Trophoblast cell (in vitro differentiated cells and primary cell): Measurements from ENCODE around the gene DCTPP1.

ENCODE experiments used
- DNase-seq, 2 donors: peaks; one replicate each; pipeline ENCODE4 v3.0.0-alpha.2; 2016
- H2AFZ ChIP-seq: 2 replicates; pipeline ENCODE4 v1.6.1; 2013; ENCODE audit warnings: low read length, moderate library complexity, mild to moderate bottlenecking; ENCODE audit not compliant: insufficient read depth, poor library complexity
- H2AK5ac ChIP-seq: 2 replicates; pipeline ENCODE4 v1.6.1; 2013; ENCODE audit warnings: mild to moderate bottlenecking, low read length
- H2BK120ac ChIP-seq: 2 replicates; pipeline ENCODE4 v1.6.1; 2013; ENCODE audit warnings: low read length, mild to moderate bottlenecking, moderate library complexity; ENCODE audit not compliant: insufficient read depth, poor library complexity
- H2BK12ac ChIP-seq: 2 replicates; pipeline ENCODE4 v1.6.1; 2013; ENCODE audit warnings: mild to moderate bottlenecking, low read length, moderate library complexity
- H2BK5ac ChIP-seq: 2 replicates; pipeline ENCODE4 v1.6.1; 2013; ENCODE audit warnings: low read length, low read depth, moderate library complexity, mild to moderate bottlenecking; ENCODE audit not compliant: poor library complexity
- H3K14ac ChIP-seq: 2 replicates; pipeline ENCODE4 v1.6.1; 2013; ENCODE audit warnings: mild to moderate bottlenecking, low read length
- H3K18ac ChIP-seq: 2 replicates; pipeline ENCODE4 v1.6.1; 2013; ENCODE audit warnings: mild to moderate bottlenecking, low read length
- H3K23ac ChIP-seq: 2 replicates; pipeline ENCODE4 v1.6.1; 2013; ENCODE audit warnings: low read length
- H3K27ac ChIP-seq: 2 replicates; pipeline ENCODE4 v1.5.1; 2013; ENCODE audit warnings: low read depth, mild to moderate bottlenecking, inconsistent platforms, low read length, moderate library complexity
- H3K27me3 ChIP-seq: 2 replicates; pipeline ENCODE4 v1.6.1; 2013; ENCODE audit warnings: inconsistent platforms, mild to moderate bottlenecking, low read length, moderate library complexity; ENCODE audit not compliant: insufficient read depth
- H3K36me3 ChIP-seq, 2 experiments: 1 replicate in 1 of 2; 2 replicates in 1 of 2; pipeline ENCODE4 v1.6.1; 2013; ENCODE audit warnings: low read length in 2 of 2, mild to moderate bottlenecking in 2 of 2, moderate library complexity in 1 of 2; ENCODE audit not compliant: insufficient read depth in 2 of 2, control insufficient read depth in 1 of 2
- H3K4ac ChIP-seq: 2 replicates; pipeline ENCODE4 v1.6.1; 2013; ENCODE audit warnings: low read depth, mild to moderate bottlenecking, low read length, moderate library complexity
- H3K4me1 ChIP-seq, 2 experiments: 1 replicate in 1 of 2; 2 replicates in 1 of 2; pipeline ENCODE4 v1.6.1; 2013; ENCODE audit warnings: low read length in 2 of 2, mild to moderate bottlenecking in 2 of 2, moderate library complexity in 1 of 2; ENCODE audit not compliant: insufficient read depth in 2 of 2, control insufficient read depth in 1 of 2
- H3K4me2 ChIP-seq: 2 replicates; pipeline ENCODE4 v1.6.1; 2013; ENCODE audit warnings: inconsistent platforms, mild to moderate bottlenecking, low read length, moderate library complexity
- H3K4me3 ChIP-seq: 2 replicates; pipeline ENCODE4 v1.5.1; 2013; ENCODE audit warnings: mild to moderate bottlenecking, low read depth, low read length, inconsistent platforms
- H3K79me1 ChIP-seq: one replicate; pipeline ENCODE4 v1.6.1; 2013; ENCODE audit warnings: low read length
- H3K79me2 ChIP-seq: 2 replicates; pipeline ENCODE4 v1.6.1; 2013; ENCODE audit warnings: low read length, mild to moderate bottlenecking; ENCODE audit not compliant: control insufficient read depth, insufficient read depth, poor library complexity
- H3K9ac ChIP-seq: 2 replicates; pipeline ENCODE4 v1.6.1; 2013; ENCODE audit warnings: mild to moderate bottlenecking, low read length
- H3K9me3 ChIP-seq: 2 replicates; pipeline ENCODE4 v1.6.1; 2013; ENCODE audit warnings: low read depth, mild to moderate bottlenecking, control low read depth, inconsistent platforms, low read length; ENCODE audit not compliant: insufficient read depth
- H4K12ac ChIP-seq: 2 replicates; pipeline ENCODE4 v1.6.1; 2013; ENCODE audit warnings: low read depth, mild to moderate bottlenecking, low read length, moderate library complexity
- H4K8ac ChIP-seq: 2 replicates; pipeline ENCODE4 v1.6.1; 2013; ENCODE audit warnings: low read depth, mild to moderate bottlenecking, low read length, moderate library complexity
- H4K91ac ChIP-seq: one replicate; pipeline ENCODE4 v1.6.1; 2013; ENCODE audit warnings: low read depth, mild to moderate bottlenecking, low read length, moderate library complexity
- WGBS: extraction: QIAGEN DNeasy Blood & Tissue Kit; methylation state at CpG from one replicate; pipeline ENCODE4 v1.1.7; 2013; ENCODE audit warnings: missing lambda C conversion rate; ENCODE audit not compliant: insufficient read length, insufficient coverage; ENCODE audit errors: extremely low coverage; 5-methylcytosine and 5-hydroxymethylcytosine counted together

The DCTPP1 gene

DNA sequence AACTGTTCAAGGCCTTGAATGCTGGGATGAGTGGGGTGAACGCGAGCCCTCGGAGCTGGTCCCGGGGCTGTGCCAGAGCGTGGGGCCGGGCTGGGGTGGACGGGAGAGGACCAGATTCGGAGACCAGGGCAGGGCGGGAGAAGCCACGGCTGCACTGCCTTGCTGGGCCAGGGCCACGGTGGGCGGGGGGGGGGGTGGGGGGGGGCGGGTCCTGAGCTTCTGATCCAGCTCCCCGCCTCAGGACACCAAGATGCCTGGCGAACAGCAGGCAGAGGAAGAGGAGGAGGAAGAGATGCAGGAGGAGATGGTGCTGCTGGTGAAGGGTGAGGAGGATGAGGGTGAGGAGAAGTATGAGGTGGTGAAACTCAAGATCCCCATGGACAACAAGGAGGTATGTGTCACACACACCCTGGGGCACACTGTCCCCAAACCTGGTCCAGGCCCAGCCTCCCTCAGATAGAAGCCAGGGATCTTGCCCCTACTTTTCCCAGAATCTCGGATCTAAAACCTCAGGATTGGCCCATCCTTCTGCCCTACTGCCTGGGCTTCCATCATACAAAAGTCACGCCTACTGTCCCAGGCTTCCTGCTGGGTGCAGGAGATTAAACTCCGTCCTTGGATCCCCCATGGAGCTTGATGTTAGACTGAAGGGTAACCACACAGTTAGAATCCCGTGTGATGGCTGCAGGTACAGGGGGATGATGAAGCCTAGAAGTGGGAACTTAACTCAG lies 21.9 kb downstream of the DCTPP1 start:
- Histone ChIP-seq H3K79me1 (peaks cover 3% of the 10 kb centered on the region), H2AK5ac (peak overlapping the region; percentile 27), H3K4me2 (peak overlapping the region; percentile 65), H3K18ac (peak overlapping the region; percentile 67), H4K91ac (peak overlapping the region; percentile 74), H3K23ac (no peak overlapping the region), H3K9me3 (no peaks in the 10 kb centered on the region), H2AFZ (peak overlapping the region; percentile 38), H4K12ac (peak overlapping the region; percentile 71), H3K14ac (peak overlapping the region; percentile 69), H3K4me1 (peaks cover 5 to 8% of the 10 kb centered on the region in 2 experiments), H3K4ac (peak overlapping the region; percentile 66), H3K27ac (peak overlapping the region; percentile 24), H3K79me2 (peaks cover 3% of the 10 kb centered on the region), H2BK12ac (no peak overlapping the region), H3K9ac (peak overlapping the region; percentile 70), H3K4me3 (peak overlapping the region; percentile 81), H2BK120ac (peak overlapping the region; percentile 65), H3K36me3 (peaks cover 2 to 8% of the 10 kb centered on the region in 2 experiments), H3K27me3 (no peaks in the 10 kb centered on the region), H4K8ac (peak overlapping the region; percentile 78), H2BK5ac (peak overlapping the region; percentile 59)
- no CpG with 5 or more reads among the region's 19 CpGs for WGBS
- DNase-seq, result no peak

DNA sequence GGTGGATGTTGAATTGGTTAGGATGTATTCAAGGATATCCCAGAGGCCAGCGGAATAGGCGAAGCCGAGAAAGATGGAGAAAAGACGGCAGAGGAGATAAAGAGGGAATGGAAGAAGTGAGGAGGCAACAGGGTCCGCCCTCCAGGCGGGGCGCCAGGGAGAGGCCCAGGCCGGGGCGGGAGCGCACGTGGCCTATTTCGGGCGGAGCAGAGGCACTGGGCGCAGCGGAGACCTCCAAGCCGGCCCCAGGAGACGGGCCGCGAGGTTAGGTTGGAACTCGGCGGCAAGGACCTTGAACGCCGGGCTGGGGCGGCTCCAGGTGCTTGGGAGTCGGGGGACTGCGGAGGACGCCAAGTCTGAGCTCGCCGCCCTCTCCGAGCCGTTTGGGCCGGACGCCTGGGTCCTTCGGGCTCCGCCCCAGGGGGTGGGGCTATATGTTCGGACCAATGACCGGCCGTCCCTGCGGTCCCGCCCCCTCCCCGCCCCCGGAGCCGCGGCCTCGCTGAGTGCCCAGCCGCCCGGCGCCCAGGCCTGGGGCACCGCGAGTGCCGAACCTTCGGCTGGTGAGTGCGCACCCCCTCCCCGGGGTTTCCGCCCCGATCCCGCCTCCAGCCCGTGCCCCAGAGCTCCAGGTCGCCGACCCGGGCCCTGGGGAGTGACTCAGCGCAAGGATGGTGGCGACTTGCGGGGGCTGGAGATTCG lies 22.6 kb downstream of the DCTPP1 start, which contains the start of gene ZNF771:
TSS of gene ZNF771 (plus strand) at position 505 of the 702 bp plus-strand sequence. CDS start 448 bp downstream, outside the sequence.
- WGBS, result no CpG with 5 or more reads among the region's 65 CpGs
- H3K79me2 ChIP-seq, result peaks cover 3% of the 10 kb centered on the region
- H3K18ac ChIP-seq, result peak within 1 kb of the TSS; percentile 67
- H4K12ac ChIP-seq, result peak within 1 kb of the TSS; percentile 71
- peak within 1 kb of the TSS; percentile 27 for H2AK5ac ChIP-seq
- H3K4me3 ChIP-seq, result peak within 1 kb of the TSS; percentile 81
- H3K4ac ChIP-seq, result peak within 1 kb of the TSS; percentile 66
- no peaks in the 10 kb centered on the region for H3K27me3 ChIP-seq
- peak within 1 kb of the TSS; percentile 24 for H3K27ac ChIP-seq
- peaks cover 5 to 8% of the 10 kb centered on the region in 2 experiments for H3K4me1 ChIP-seq
- peak within 1 kb of the TSS; percentile 65 for H3K4me2 ChIP-seq
- H3K14ac ChIP-seq, result peak within 1 kb of the TSS; percentile 69
- peak within 1 kb of the TSS; percentile 70 for H3K9ac ChIP-seq
- no peaks in the 10 kb centered on the region for H3K9me3 ChIP-seq
- peak within 1 kb of the TSS; percentile 59 for H2BK5ac ChIP-seq
- H3K79me1 ChIP-seq, result peaks cover 3% of the 10 kb centered on the region
- peak within 1 kb of the TSS; percentile 65 for H2BK120ac ChIP-seq
- H2BK12ac ChIP-seq, result no peak within 1 kb of the TSS
- peaks cover 2 to 7% of the 10 kb centered on the region in 2 experiments for H3K36me3 ChIP-seq
- H3K23ac ChIP-seq, result no peak within 1 kb of the TSS
- peak; percentile 73 to 84 for DNase-seq
- H2AFZ ChIP-seq, result peak within 1 kb of the TSS; percentile 75
- H4K8ac ChIP-seq, result peak within 1 kb of the TSS; percentile 78
- peak within 1 kb of the TSS; percentile 74 for H4K91ac ChIP-seq

DNA sequence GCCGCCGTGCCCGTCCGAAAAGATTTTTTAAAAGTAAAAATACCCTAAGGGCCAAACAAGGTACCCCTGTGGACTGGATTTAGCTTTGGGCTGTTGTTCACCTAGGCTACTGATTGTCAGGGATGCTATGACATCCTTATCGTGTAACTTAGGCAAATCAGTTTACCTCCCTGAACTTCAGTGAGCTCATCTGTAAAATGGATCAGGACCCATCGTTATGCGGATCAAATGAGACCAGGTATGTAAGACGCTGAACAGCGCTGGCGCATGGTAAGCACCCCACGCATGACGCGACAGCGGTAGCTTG lies 23.1 kb downstream of the DCTPP1 start:
- Histone ChIP-seq H2BK120ac (no peak overlapping the region), H3K4me3 (peak overlapping the region; percentile 55), H4K91ac (no peak overlapping the region), H3K4me2 (peak overlapping the region; percentile 65), H4K8ac (no peak overlapping the region), H3K9me3 (no peaks in the 10 kb centered on the region), H3K36me3 (peaks cover 2 to 5% of the 10 kb centered on the region in 2 experiments), H2AK5ac (no peak overlapping the region), H3K79me1 (peaks cover 3% of the 10 kb centered on the region), H3K4me1 (peaks cover 5 to 8% of the 10 kb centered on the region in 2 experiments), H2BK5ac (no peak overlapping the region), H3K79me2 (peaks cover 3% of the 10 kb centered on the region), H3K14ac (no peak overlapping the region), H3K18ac (no peak overlapping the region), H3K4ac (no peak overlapping the region), H3K27me3 (no peaks in the 10 kb centered on the region), H3K9ac (no peak overlapping the region), H2AFZ (peak overlapping the region; percentile 75), H3K27ac (no peak overlapping the region), H2BK12ac (no peak overlapping the region), H4K12ac (peak overlapping the region; percentile 2), H3K23ac (no peak overlapping the region)
- no peak for DNase-seq
- WGBS, result no CpG with 5 or more reads among the region's 14 CpGs

DNA sequence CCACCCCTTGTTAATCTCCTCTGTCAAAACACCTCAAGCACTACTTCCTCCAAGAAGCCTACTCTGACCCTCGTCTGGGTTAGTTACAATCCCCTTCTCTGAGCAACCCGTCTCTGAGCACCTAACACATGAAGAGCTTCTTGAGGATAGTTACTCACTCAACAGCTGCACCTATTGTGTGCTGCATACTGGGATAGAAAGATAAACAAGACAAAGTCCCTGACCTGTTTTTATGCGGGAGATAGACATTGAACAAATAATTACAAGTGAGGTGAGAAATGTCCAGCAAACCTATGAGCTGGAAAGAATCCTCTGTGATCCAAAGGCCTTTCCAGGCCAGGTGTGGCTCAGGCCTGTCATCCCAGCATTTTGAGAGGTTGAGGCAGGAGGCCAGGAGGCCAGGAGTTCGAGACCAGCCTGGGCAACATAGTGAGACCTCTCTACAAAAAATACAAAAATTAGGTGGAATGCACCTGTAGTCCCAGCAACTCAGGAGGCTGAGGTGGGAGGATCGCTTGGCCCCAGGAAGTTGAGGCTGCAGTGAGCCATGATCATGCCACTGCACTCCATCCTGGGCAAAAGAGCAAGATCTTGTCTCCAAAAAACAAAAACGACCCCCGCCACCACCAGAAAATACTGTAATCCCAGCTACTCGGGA lies 27.9 kb downstream of the DCTPP1 start:
- Histone ChIP-seq H3K79me1 (peaks cover 17% of the 10 kb centered on the region), H3K27ac (no peak overlapping the region), H3K27me3 (no peaks in the 10 kb centered on the region), H2AK5ac (no peak overlapping the region), H3K18ac (no peak overlapping the region), H3K36me3 (peaks cover 18 to 19% of the 10 kb centered on the region in 2 experiments), H4K8ac (no peak overlapping the region), H3K9ac (no peak overlapping the region), H3K23ac (no peak overlapping the region), H3K9me3 (no peaks in the 10 kb centered on the region), H3K79me2 (peaks cover 2% of the 10 kb centered on the region), H4K91ac (no peak overlapping the region), H4K12ac (no peak overlapping the region), H2BK120ac (no peak overlapping the region), H3K14ac (no peak overlapping the region), H3K4me2 (no peak overlapping the region), H2AFZ (no peak overlapping the region), H3K4ac (no peak overlapping the region), H2BK12ac (no peak overlapping the region), H2BK5ac (no peak overlapping the region), H3K4me3 (no peak overlapping the region), H3K4me1 (peaks cover 13 to 16% of the 10 kb centered on the region in 2 experiments)
- DNase-seq, result no peak
- no CpG with 5 or more reads among the region's 8 CpGs for WGBS
